MCF 10A (cell line): Measurements from ENCODE around the gene SND1. TPM values are rescaled to one million over a fixed set of nuclear protein-coding genes. Genes with fewer than 3 reads are reported as not detected.

Source experiments
- BruUV-seq: library from RNA; stranded (reverse); fragments of 400-500 nt; replicated peaks from 2 replicates; lab custom pipeline; 2021; lab: Mats Ljungman, UMichigan
- CTCF ChIA-PET: fragments of 300-600 bp; sonication (Branson Sonifier 250); formaldehyde crosslinking; extraction: SDS; loops from one replicate; lab custom pipeline; 2021; ENCODE audit warnings: antibody characterized with exemption, inconsistent platforms; lab: Yijun Ruan, JAX
- POLR2A ChIA-PET: fragments of 300-600, 350-650 bp; sonication (Branson Sonifier 250); formaldehyde crosslinking; extraction: SDS; loops from one replicate; lab custom pipeline; 2020; ENCODE audit warnings: antibody characterized with exemption, inconsistent platforms; lab: Yijun Ruan, JAX
- DNase-seq: peaks from one replicate; pipeline ENCODE4 v3.0.0-alpha.2; 2018; ENCODE audit not compliant: unreplicated experiment
- H3K27ac Mint-ChIP-seq: one replicate; pipeline ENCODE4 v1.8.0; 2022; ENCODE audit warnings: mild to moderate bottlenecking, low read depth, mixed read lengths; ENCODE audit not compliant: unreplicated experiment
- H3K27me3 Mint-ChIP-seq: one replicate; pipeline ENCODE4 v1.8.0; 2022; ENCODE audit warnings: mixed read lengths; ENCODE audit not compliant: insufficient read depth, unreplicated experiment
- H3K36me3 Mint-ChIP-seq: one replicate; pipeline ENCODE4 v1.8.0; 2022; ENCODE audit warnings: mild to moderate bottlenecking, moderate library complexity, mixed read lengths; ENCODE audit not compliant: insufficient read depth, unreplicated experiment
- H3K4me1 Mint-ChIP-seq: one replicate; pipeline ENCODE4 v1.8.0; 2022; ENCODE audit warnings: mixed read lengths; ENCODE audit not compliant: insufficient read depth, unreplicated experiment
- H3K4me3 Mint-ChIP-seq: one replicate; pipeline ENCODE4 v1.8.0; 2022; ENCODE audit warnings: mild to moderate bottlenecking, moderate library complexity, mixed read lengths; ENCODE audit not compliant: unreplicated experiment
- H3K9me3 Mint-ChIP-seq: one replicate; pipeline ENCODE4 v1.8.0; 2022; ENCODE audit warnings: mixed read lengths; ENCODE audit not compliant: unreplicated experiment
- intact Hi-C: fragments of 100-400 bp; cut with micrococcal nuclease; formaldehyde crosslinking; loops from 2 replicates; pipeline ENCODE4 v1.14.1; 2022
- total RNA-seq: library from RNA; stranded (reverse); gene quantifications from 2 replicates; pipeline ENCODE4 v1.2.3, GENCODE V29; 2022
- TF ChIP-seq, protein P1 (sequence below): fragments of 200-600 bp; IDR thresholded peaks from one replicate; pipeline ENCODE4 v1.8.0; 2022; ENCODE audit warnings: antibody characterized with exemption, mild to moderate bottlenecking; ENCODE audit not compliant: unreplicated experiment

Gene SND1
- total RNA-seq, 1 experiment from 2014 or later: 297 TPM

GRCh38 chr7:128120116-128120515 is 468.1 kb downstream of the SND1 start:
- H3K27ac Mint-ChIP-seq: no peak overlapping the region

GRCh38 chr7:128120976-128121490 is 469.0 kb downstream of the SND1 start:
- H3K36me3 Mint-ChIP-seq: no peaks in the 10 kb centered on the region
- no peak overlapping the region for H3K4me3 Mint-ChIP-seq
- BruUV-seq: no TSS peak
- H3K4me1 Mint-ChIP-seq: peaks cover 11% of the 10 kb centered on the region
- no peaks in the 10 kb centered on the region for H3K9me3 Mint-ChIP-seq
- intact Hi-C loops: no loop called here
- CTCF ChIA-PET: interaction anchor here (0.9 kb wide), 1 partner anchor 15 kb away, joined by 3 read pairs; no protein-coding TSS in a partner anchor
- no peak overlapping the region for H3K27ac Mint-ChIP-seq
- POLR2A ChIA-PET: no interaction called here
- no peak for DNase-seq
- TF ChIP-seq, protein P1, sequence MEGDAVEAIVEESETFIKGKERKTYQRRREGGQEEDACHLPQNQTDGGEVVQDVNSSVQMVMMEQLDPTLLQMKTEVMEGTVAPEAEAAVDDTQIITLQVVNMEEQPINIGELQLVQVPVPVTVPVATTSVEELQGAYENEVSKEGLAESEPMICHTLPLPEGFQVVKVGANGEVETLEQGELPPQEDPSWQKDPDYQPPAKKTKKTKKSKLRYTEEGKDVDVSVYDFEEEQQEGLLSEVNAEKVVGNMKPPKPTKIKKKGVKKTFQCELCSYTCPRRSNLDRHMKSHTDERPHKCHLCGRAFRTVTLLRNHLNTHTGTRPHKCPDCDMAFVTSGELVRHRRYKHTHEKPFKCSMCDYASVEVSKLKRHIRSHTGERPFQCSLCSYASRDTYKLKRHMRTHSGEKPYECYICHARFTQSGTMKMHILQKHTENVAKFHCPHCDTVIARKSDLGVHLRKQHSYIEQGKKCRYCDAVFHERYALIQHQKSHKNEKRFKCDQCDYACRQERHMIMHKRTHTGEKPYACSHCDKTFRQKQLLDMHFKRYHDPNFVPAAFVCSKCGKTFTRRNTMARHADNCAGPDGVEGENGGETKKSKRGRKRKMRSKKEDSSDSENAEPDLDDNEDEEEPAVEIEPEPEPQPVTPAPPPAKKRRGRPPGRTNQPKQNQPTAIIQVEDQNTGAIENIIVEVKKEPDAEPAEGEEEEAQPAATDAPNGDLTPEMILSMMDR: no peak
- no peaks in the 10 kb centered on the region for H3K27me3 Mint-ChIP-seq

More at GRCh38 chr7:128120116-128120515, 468.1 kb downstream of the SND1 start:
- peaks cover 18% of the 10 kb centered on the region for H3K4me1 Mint-ChIP-seq
- DNase-seq: no peak
- ChIA-PET POLR2A (no interaction called here), CTCF (interaction anchor here (0.6 to 1.0 kb wide), 2 partner anchors 15 to 1098 kb away, joined by 3 read pairs; no protein-coding TSS in a partner anchor)
- no peak overlapping the region for H3K4me3 Mint-ChIP-seq
- intact Hi-C loops: no loop called here
- BruUV-seq: no TSS peak
- no peaks in the 10 kb centered on the region for H3K36me3 Mint-ChIP-seq
- H3K27me3 Mint-ChIP-seq: no peaks in the 10 kb centered on the region
- TF ChIP-seq, protein P1: no peak
- no peaks in the 10 kb centered on the region for H3K9me3 Mint-ChIP-seq

GRCh38 chr7:128121711-128122530 is 469.9 kb downstream of the SND1 start:
- intact Hi-C loops: no loop called here
- ChIA-PET POLR2A (no interaction called here), CTCF (interaction anchor here (0.9 kb wide), 1 partner anchor 14 kb away, joined by 3 read pairs; no protein-coding TSS in a partner anchor)
- Mint-ChIP-seq H3K4me1 (peaks cover 8% of the 10 kb centered on the region), H3K27ac (no peak overlapping the region), H3K4me3 (no peak overlapping the region), H3K27me3 (no peaks in the 10 kb centered on the region), H3K9me3 (no peaks in the 10 kb centered on the region), H3K36me3 (no peaks in the 10 kb centered on the region)
- TF ChIP-seq, protein P1: no peak
- no TSS peak for BruUV-seq
- no peak for DNase-seq

DNA sequence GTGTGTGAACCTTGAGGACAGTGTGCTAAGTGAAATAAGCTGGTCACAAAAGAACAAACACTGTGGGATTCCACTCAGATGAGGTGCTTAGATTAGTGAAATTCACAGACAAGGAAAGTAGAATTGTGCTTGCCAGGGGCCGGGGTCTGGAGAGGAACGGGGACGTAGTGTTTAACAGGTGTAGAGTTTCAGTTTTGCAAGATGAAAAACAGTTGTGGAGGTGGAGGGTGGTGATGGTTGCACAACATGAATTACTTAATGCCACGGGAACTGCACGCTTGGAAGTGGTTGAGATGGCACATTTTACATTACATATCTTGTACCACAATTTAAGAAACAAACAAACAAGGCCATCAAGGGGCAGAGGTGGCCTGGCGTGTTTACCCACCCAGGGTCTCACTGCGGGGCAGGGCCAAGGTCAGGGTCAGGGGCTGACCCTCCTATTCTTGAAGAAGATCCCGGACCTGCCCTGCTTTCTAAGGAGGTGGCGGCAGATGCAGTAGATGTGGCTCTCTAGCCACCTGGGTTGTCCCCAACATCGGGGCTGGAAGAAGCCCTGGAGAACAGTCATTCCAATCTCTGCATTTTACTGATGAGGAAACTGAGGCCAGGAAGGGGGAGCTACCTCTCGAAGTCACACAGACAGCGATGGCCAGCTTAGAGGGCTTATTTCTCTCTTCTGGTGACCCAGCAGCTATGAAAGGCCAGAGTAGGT is 470.7 kb downstream of the SND1 start:
- intact Hi-C loops: no loop called here
- TF ChIP-seq, protein P1: no peak
- no peak overlapping the region for H3K4me3 Mint-ChIP-seq
- H3K27me3 Mint-ChIP-seq: no peaks in the 10 kb centered on the region
- H3K4me1 Mint-ChIP-seq: peaks cover 8% of the 10 kb centered on the region
- no peaks in the 10 kb centered on the region for H3K36me3 Mint-ChIP-seq
- H3K27ac Mint-ChIP-seq: no peak overlapping the region
- no peaks in the 10 kb centered on the region for H3K9me3 Mint-ChIP-seq
- ChIA-PET POLR2A (no interaction called here), CTCF (interaction anchor here (2.5 to 3.8 kb wide), 2 partner anchors 13 to 86 kb away, joined by 10 to 24 read pairs; no protein-coding TSS in a partner anchor)
- BruUV-seq: no TSS peak
- peak; percentile 72 for DNase-seq
